COLO668 (cell line): ENCODE data around the gene TYMS.
A peak's percentile ranks its signal among the peaks of the same experiment; 100 is the strongest.

Source experiments
- DNase-seq: peaks from one replicate; lab custom pipeline; 2025; ENCODE audit not compliant: unreplicated experiment; lab: John Stamatoyannopoulos, UW

The TYMS gene

DNA sequence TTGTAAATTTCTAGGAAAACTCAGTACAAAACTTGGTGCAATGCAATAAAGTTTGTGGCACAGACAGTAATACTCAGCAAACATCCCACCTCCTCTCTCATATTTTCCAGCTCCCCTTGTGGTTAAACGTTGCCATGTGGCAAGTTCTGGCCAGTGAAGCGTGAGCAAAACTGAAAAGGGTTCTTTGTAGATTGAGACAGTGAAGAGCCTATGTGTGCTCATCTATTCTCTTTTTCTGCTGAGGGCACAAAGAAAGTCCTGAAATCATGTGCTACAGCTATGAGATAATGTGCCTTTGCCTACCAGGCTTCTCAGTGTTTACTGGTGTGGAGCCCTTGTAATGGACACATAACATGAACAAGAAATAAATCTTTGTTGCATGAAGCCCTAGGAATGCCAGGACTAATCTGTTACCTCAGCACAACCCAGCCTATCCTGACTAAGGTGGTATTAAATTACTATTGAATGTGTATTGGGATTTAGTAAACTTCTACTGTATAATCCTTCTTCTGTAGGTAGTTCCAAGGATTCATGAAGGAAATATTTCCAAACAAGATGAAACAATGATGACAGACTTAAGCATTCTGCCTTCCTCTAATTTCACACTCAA, 13.0 kb upstream of the TYMS start:
- no peak for DNase-seq

DNA sequence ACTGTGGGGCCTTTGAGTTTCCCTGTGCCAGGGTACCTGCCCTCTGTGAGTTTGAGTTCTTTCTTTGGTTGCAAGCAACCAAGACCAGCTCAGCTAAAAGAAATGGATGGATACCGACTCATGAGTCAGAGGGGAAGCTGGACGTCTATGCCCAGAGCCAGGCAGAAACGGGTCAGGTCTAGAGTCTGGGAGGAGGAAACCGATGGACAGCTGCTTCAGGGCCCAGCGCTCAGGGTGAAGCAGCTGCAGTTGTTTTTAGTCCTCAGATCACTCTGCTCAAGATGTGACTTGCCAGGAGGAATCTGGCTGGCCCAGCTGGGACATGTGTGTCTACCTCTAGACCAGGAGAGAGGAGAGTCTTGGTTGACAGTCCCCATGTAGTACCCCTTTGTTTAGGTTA, 10.1 kb upstream of the TYMS start:
- DNase-seq = no peak

DNA sequence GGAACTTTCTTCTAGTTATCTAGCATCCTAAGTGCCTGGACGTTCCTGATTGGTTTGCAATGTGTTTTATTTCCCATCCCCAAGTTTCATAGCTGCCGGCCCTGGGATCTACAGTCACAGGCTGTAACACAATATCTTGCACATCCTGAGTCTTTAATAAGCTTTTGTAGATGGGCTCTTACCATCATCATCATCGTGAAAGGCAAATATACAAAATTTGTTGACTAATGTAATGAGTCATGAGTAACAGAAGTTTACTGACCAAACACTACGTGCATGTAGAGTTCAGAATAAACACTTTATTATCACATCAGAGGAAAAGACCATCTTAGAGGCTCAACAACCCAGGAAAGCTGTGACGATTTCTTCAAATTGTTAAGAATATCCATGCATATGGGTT, 8.1 kb upstream of the TYMS start:
- DNase-seq = peak; percentile 28

DNA sequence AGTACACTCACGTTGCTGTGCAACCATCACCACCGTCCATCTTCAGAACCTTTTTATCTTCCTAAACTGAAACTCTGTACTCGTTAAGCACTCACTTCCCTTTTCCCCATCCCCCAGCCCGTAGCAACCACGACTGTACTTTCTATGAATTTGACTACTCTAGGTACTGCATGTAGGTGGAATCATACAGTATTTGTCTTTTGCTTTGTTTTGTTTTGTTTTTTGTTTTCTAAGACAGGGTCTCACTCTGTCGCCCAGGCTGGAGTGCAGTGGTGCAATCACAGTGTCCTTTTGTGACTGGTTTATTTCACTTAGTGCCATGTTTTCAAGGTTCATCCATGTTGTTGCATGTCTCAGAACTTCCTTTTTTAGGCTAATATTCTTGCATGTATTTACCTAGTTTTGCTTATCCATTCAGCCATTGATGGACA, 7.0 kb upstream of the TYMS start:
- DNase-seq = no peak

DNA sequence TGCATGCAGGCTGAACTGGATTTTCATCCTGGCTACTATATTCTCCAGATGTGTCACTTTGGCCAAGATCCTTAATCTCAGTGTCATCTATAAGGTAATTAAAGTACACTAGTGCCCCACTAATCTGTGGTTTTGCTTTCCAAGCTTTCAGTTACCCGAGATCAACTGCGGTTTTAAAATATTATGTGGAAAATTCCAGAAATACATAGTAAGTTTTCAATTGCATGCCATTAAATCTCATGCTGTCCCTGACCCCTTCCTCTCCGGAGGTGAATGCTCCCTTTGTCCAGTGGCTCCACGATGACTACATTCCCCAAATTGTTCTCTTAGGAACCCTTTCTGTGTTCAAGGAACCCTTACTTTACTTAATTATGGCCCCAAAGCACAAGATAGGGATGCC, 5.3 kb upstream of the TYMS start:
- no peak for DNase-seq

DNA sequence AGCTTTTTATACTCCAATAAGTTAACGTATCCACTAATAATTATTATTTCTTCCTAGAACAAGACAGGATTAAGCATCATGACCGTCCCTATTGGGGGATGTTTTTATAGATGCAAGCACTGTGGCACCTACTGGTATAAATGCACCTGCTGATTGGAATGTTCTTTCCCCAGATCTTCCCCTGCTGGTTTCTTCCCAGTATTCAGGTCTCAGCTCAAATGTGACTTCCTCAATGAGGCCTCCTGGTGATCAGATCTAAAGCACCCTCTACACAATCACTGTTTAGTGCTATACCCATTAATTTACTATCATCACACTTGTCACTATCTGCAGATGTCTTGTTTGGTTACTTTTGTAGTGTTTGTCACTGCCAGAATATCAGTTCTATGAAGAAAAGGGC, 3.9 kb upstream of the TYMS start:
- no peak for DNase-seq

DNA sequence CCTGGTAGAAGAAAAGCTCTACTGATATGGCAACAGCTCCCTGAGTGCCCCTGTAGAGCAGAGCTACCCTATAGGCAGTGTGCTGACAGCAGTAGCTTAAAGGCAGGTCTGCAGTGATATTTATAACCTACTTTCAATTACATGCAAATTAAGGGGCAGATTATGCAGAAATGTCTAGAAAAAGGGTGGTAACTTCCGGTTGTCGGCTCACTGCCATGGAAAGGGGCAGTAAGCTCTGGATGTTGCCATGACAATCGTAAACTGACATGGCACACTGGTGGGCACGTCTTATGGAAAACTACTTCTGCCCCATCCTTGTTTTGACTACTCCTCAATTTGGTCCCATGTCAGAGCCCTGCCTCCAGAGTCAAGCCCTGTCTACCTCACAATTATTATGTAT, 2.9 kb upstream of the TYMS start:
- DNase-seq = no peak

DNA sequence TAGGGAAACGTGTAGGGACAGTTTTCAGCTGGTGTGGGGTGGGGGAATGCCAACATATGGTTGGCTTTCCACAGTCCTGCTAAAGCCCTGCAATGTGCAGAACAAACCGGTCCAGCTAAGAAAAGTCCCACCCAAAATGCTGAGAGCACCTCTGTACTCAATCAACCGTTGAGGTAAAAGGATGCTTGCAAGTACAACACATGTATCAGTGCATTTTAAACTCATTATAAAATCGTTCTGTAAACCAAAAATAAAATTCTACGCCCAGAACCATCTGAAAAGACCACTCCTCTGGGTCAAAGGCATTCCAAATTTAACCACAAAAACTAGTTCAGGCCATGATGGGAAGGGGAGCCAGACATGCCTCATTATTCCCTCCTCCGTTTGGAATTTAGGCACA, 2.0 kb upstream of the TYMS start:
- no peak for DNase-seq

DNA sequence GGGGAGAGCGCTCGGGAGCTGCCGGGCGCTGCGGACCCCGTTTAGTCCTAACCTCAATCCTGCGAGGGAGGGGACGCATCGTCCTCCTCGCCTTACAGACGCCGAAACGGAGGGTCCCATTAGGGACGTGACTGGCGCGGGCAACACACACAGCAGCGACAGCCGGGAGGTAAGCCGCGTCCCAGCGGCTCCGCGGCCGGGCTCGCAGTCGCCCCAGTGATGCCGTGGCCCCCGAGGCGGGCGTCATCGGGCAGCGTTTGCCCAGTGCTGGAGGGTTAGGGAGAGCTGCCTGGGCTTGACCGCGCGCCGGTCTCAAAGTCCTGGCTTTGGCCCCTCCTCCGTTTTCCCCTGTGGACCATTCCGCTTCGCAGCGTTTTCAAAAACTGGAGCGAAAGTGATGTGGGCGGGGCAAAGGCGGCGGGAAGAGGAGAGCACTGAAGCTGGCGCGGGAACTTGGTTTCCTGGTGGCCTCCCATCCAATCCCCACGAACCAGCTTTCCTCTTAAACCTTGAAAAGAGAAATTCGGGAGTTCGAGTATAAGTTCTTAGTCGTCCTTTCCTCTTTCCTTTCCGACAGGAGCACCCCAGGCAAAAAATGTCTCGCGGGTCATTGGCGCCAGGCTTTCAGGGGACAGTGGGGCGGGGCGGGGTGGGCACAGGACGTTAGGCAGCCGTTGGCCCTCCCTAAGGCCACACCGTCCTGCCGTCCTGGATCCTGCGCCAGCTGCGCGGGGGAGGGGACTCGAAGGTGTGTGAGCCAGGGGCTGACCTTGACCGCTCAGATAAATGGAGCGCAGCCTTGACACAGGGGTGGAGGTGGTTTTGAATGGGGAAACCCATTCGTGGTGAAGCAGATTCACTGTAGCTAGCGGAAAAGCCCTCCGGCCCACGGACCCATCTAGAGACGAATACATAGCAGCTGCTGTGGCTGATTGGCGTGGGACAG, 821 bp downstream of the TYMS start:
- peak; percentile 96 for DNase-seq

DNA sequence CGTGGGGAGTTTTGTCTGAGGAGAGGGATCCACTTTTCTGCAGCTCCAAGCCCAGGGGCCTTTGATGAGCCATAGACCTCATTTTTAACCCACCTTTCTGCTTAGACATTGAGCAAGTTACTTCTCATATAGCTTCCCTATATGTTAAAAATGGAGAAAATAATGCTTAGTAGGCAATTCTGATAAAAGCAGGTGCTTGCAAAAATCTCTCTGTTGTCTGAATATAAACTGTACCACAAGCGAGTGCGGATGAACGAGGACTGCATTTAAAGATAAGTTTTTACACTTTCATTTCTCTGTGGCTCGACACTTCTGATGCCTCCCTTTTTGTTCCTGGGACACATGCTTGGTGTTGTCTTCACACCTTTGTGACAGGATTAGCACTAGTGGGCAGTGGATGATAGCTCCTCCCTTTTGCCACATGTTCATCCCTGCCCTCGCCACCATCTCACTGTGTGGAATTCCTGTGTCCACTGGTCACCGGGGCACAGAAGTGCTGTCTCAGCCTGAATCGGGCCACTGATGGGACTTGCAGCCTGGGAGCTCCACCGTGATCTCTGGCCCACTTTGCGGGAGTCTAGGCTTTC, 1.6 kb downstream of the TYMS start:
- no peak for DNase-seq

DNA sequence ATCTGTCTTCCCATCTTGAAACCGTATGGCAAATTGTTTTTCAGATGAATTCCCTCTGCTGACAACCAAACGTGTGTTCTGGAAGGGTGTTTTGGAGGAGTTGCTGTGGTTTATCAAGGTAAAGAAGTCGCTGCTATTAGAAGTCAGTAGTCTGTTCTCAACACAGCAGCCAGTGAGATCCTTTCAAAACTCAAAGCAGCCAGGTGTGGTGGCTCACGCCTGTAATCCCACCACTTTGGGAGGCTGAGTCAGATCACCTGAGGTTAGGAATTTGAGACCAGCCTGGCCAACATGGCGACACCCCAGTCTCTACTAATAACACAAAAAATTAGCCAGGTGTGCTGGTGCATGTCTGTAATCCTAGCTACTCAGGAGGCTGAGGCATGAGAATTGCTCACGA, 2.1 kb downstream of the TYMS start:
- no peak for DNase-seq

DNA sequence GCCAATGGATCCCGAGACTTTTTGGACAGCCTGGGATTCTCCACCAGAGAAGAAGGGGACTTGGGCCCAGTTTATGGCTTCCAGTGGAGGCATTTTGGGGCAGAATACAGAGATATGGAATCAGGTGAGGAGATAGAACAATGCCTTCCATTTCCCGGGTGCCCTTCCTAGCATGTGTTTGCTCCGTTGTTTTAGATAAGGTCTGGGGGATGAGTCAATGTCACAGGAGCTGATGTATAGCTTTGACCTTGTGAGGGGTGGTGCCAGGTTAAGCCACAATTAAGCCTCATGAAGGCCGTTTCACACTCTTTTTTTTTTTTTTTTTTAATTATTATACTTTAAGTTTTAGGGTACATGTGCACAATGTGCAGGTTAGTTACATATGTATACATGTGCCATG, 4.7 kb downstream of the TYMS start:
- DNase-seq = no peak

DNA sequence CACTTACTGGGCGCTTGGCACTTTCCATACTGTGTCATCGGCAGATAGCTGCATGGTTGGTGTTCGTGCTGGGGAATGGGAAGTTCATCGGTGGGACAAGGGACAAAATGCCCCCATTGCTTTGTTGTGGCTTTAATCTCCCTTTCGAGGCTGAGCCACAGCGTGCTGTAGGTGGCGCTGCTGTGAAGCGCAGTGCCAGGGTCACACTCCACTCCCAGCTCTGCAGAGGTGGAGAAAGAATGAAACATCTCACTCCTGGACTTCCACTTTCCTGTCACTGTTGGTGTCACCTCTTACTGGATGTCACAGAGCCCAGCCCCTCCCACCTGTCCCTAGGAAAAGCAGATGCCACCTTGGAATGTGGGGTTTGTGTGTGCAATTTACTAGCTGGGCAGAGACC, 8.7 kb downstream of the TYMS start:
- DNase-seq = no peak

DNA sequence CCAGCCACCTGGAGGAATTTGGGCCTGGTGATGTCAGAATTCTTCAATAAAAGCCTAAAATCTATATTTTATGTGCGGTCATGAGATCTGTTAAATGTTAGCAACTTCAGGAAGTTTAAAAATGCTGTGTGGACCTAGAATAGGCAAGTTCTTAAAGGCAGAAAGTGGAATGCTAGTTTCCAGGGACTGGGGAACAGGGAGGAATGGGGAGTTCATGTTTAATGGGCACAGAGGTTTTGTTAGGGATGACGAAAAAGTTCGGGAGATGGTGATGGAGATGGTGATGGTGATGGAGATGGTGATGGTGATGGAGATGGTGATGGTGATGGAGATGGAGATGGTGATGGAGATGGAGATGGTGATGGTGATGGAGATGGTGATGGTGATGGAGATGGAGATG, 9.2 kb downstream of the TYMS start:
- no peak for DNase-seq

DNA sequence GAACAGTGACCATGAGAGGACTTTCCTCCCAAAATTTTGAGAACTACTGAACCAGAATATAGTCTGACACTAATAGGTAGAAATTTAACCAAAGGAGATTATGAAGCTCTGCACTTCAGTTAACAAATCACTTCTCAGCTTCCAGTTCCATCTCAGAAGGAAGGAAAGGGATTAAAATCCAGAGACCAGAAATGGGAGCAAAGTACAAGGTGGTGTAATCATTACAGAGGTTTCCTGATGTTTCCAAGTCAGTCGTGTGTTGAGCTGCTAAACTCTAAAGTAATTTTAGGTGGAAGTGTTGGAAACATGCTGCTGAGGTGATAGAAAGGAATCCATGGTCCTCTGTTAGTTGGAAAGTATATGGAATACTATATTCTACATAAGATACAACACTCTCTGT, 10.8 kb downstream of the TYMS start:
- no peak for DNase-seq

DNA sequence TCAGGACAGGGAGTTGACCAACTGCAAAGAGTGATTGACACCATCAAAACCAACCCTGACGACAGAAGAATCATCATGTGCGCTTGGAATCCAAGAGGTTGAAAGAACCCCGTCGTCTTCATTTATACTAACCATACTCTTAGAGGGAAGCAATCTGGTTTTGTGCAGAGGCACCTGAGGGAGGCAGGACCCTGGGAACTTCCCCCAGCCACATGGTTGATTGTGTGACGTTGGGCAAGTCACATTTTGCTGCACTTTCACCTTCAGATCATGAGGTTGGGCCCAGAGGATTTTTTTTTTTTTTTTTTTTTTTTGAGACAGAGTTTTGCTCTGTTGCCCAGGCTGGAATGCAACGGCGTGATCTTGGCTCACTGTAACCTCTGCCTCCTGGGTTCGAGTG, 11.6 kb downstream of the TYMS start:
- no peak for DNase-seq

DNA sequence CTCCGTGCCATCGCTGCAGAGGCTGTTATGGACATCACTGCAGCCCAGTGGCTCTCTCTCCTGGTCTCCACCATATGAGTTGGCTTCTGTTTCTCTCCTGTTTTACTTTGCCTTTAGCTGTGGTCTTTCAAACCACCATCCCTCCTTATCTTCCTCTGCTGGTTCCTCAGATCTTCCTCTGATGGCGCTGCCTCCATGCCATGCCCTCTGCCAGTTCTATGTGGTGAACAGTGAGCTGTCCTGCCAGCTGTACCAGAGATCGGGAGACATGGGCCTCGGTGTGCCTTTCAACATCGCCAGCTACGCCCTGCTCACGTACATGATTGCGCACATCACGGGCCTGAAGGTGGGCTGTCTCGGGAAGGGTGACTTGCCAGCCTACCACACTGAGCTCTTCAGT, 13.1 kb downstream of the TYMS start:
- no peak for DNase-seq

DNA sequence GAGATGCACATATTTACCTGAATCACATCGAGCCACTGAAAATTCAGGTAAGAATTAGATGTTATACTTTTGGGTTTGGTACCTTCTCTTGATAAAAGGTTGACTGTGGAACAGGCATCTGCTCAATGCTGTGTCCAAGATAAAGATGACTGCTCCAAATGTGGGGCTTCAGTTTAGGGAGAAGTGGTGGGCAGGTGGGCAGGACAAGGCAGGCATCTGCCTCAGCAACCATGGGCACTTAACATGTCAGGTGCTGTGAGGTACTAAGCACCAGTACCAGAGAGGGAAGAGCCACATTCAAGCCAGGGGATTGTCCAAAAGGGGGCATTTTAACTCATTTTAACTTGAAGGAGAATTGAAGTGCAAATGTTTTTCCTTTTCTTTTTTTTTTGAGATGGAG, 14.0 kb downstream of the TYMS start:
- DNase-seq = no peak

DNA sequence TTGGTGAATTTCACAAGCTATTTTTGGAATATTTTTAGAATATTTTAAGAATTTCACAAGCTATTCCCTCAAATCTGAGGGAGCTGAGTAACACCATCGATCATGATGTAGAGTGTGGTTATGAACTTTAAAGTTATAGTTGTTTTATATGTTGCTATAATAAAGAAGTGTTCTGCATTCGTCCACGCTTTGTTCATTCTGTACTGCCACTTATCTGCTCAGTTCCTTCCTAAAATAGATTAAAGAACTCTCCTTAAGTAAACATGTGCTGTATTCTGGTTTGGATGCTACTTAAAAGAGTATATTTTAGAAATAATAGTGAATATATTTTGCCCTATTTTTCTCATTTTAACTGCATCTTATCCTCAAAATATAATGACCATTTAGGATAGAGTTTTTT, 15.9 kb downstream of the TYMS start:
- no peak for DNase-seq

DNA sequence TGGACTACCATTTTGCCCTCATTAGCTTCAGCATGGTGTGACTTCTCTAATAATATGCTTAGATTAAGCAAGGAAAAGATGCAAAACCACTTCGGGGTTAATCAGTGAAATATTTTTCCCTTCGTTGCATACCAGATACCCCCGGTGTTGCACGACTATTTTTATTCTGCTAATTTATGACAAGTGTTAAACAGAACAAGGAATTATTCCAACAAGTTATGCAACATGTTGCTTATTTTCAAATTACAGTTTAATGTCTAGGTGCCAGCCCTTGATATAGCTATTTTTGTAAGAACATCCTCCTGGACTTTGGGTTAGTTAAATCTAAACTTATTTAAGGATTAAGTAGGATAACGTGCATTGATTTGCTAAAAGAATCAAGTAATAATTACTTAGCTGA, 16.3 kb downstream of the TYMS start:
- DNase-seq = no peak

DNA sequence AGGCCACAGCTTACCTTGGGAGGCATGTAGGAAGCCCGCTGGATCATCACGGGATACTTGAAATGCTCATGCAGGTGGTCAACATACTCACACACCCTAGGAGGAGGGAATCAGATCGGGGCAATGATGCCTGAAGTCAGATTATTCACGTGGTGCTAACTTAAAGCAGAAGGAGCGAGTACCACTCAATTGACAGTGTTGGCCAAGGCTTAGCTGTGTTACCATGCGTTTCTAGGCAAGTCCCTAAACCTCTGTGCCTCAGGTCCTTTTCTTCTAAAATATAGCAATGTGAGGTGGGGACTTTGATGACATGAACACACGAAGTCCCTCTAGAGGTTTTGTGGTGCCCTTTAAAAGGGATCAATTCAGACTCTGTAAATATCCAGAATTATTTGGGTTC, 17.9 kb downstream of the TYMS start:
- no peak for DNase-seq

DNA sequence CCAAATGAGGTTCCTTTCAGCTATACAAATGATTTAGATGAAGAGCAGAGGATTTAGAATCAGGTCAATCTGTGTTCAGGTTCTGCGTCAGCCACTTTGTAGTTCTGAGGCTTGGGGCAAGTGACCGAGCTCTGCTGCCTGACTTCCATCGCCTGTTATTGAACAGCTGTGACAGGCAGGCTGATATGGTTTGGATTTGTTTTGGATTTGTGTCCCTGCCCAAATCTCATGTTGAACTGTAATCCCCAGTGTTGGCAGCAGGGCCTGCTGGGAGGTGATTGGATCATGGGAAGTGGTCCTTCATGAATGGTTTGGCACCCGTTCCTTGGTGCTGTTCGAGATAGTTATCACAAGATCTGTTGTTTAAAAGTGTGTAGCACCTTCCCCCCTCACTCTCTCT, 18.6 kb downstream of the TYMS start:
- DNase-seq = no peak
